ENCODE data around the gene LIMK2.

The LIMK2 gene

GRCh38 chr22:31262312-31263133 is 50.4 kb downstream of the LIMK2 start:
- H3K4me3 ChIP-seq (ENCODE audit: low read depth, low read length): no peak overlapping the region
- no peak for DNase-seq (ENCODE audit: low read depth)

DNA sequence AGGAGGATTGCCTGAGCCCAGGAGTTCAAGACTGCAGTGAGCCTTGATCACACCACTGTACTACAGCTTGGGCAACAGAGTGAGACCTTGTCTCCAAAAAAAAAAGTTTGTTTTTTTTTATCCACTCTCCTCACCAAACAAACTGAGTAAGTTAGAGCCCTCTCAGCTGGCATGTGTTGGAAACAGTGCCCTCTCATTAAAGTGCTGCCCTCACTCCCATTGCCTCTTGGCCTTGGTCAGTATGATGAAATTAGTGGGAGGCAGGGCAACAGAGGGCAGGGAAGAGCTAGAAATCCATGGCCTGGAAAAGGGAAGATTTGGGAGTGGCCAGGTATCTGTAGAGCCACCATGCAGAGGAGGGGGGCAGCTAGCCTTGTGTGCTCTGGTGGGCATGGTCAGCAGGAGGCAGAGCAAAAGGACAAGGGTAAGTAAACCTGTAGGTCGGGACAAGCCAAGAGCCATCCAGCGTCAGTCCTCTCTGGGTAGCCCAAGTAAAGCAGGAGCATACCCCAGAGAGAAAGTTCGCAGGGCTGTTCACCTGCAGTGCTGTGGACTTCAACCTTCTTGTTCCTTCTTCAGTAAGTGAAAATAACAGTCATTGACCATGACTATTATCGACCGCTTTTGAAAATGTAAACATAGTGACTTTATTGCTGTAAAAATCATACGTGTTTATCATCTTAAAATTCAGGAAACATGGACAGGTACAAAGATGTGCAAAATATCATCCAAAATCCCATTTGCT is 52.0 kb downstream of the LIMK2 start:
- H3K4me3 ChIP-seq (ENCODE audit: low read depth, low read length): no peak overlapping the region
- no peak for DNase-seq (ENCODE audit: low read depth)

GRCh38 chr22:31268281-31268680 is 56.2 kb downstream of the LIMK2 start:
- H3K4me3 ChIP-seq (ENCODE audit: low read depth, low read length): no peak overlapping the region
- DNase-seq (ENCODE audit: low read depth): no peak

DNA sequence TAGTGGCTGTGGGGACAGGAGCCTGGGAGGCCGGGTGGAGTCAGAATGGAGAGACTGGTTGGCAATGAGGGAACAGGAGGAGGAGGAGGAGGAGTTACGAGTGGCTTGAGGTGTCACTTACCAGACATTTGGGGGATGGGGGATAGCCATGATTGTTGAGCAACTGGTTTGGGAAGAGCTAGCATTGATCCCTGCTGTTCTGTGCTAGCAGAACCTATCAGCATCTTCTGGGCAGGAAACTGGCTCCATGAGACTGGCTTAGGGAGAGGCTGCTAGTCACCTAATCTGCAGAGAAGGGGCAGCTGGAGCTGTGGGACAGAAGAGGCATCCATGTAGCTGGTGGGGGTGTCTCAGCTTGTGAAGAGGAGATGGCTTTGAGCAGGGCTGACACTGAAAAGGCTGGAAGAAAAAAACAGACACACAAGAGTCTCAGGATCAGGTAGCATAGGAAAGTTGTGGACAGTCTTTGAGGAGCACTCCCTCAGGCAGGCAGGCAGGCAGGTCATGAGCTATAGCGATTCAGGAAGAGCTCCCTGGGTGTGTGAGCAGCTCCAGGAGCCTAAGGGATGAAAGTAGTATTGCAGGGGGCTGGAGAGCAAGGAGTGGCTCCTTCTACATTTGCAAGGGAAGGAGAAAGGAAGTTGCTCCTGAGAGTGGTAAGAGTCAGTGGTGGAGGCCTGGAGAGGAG is 57.9 kb downstream of the LIMK2 start:
- no peak for DNase-seq (ENCODE audit: low read depth)

DNA sequence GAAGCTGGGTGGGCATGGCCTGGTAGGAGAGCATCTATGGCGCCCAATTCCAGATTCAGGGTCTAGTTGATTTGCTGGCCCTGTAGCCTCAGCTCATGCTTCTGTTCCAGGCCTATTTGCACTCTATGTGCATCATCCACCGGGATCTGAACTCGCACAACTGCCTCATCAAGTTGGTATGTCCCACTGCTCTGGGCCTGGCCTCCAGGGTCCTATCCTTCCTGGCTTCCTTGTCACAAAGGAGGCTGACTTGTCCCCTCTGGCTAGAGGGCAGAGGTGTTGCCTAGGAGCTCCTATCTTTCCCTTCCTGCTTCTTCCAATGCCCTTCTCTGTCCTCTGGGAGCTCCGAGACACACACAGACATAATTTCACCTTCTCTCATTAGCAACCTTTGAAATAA is 58.9 kb downstream of the LIMK2 start:
- H3K4me3 ChIP-seq (ENCODE audit: low read depth, low read length): no peak overlapping the region
- no peak for DNase-seq (ENCODE audit: low read depth)

More for the DNA sequence above, 57.9 kb downstream of the LIMK2 start:
- no peak overlapping the region for H3K4me3 ChIP-seq (ENCODE audit: low read depth, low read length)

- no peak for DNase-seq (ENCODE audit: low read depth)
- H3K4me3 ChIP-seq (ENCODE audit: low read depth, low read length): no peak overlapping the region
Observed at GRCh38 chr22:31271485-31271884, 59.4 kb downstream of the LIMK2 start.

DNA sequence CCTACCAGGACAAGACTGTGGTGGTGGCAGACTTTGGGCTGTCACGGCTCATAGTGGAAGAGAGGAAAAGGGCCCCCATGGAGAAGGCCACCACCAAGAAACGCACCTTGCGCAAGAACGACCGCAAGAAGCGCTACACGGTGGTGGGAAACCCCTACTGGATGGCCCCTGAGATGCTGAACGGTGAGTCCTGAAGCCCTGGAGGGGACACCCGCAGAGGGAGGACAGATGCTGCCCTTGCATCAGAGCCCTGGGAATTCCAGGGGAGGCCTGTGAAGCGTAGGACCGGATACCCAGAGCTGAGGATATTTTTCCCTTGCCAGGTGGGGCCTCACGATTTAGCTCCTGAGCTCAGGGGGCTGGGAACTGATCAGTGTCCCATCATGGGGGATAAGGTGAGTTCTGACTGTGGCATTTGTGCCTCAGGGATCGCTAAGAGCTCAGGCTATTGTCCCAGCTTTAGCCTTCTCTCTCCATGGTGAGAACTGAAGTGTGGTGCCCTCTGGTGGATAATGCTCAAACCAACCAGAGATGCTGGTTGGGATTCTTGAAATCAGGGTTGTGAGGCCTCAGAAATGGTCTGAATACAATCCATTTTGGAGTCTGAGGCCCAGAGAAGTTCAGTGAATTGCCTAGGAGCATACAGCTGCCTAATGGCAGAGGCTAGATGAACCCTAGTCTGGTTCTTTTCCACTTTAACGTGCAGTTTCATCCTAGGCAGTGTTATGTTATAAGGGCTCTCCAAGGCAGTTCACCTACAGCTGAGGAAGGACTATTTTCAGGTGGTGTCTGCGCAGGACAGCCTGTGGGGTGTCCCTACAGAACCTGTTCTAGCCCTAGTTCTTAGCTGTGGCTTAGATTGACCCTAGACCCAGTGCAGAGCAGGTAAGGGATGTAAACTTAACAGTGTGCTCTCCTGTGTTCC is 60.7 kb downstream of the LIMK2 start:
- DNase-seq (ENCODE audit: low read depth): no peak
- no peak overlapping the region for H3K4me3 ChIP-seq (ENCODE audit: low read depth, low read length)

- DNase-seq (ENCODE audit: low read depth): no peak
Observed at GRCh38 chr22:31274017-31274416, 61.9 kb downstream of the LIMK2 start.

GRCh38 chr22:31275018-31275417 is 62.9 kb downstream of the LIMK2 start:
- H3K4me3 ChIP-seq (ENCODE audit: low read depth, low read length): no peak overlapping the region
- no peak for DNase-seq (ENCODE audit: low read depth)

More at GRCh38 chr22:31274017-31274416, 61.9 kb downstream of the LIMK2 start:
- no peak overlapping the region for H3K4me3 ChIP-seq (ENCODE audit: low read depth, low read length)

DNA sequence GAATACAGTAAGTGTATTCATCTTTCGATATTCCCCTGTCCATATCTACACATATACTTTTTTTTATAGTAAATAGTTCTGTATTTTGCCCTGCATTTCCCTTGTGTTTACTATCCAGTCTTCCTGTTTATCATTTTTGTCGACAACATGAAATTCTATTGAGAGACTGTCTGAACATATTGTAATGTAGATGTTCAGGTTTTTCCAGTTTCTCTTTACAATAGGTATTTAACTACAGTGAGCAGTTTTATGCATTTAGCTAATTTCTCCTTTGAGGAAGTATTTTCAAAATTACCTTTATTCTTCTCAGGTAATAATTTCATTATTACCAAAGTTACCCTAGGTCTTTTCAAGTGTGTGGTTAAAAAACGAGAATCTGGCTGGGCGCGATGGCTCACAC is 63.5 kb downstream of the LIMK2 start:
- no peak overlapping the region for H3K4me3 ChIP-seq (ENCODE audit: low read depth, low read length)
- no peak for DNase-seq (ENCODE audit: low read depth)

GRCh38 chr22:31276426-31277167 is 64.5 kb downstream of the LIMK2 start:
- DNase-seq (ENCODE audit: low read depth): no peak
- no peak overlapping the region for H3K4me3 ChIP-seq (ENCODE audit: low read depth, low read length)

GRCh38 chr22:31277741-31278140 is 65.6 kb downstream of the LIMK2 start:
- H3K4me3 ChIP-seq (ENCODE audit: low read depth, low read length): no peak overlapping the region
- no peak for DNase-seq (ENCODE audit: low read depth)

DNA sequence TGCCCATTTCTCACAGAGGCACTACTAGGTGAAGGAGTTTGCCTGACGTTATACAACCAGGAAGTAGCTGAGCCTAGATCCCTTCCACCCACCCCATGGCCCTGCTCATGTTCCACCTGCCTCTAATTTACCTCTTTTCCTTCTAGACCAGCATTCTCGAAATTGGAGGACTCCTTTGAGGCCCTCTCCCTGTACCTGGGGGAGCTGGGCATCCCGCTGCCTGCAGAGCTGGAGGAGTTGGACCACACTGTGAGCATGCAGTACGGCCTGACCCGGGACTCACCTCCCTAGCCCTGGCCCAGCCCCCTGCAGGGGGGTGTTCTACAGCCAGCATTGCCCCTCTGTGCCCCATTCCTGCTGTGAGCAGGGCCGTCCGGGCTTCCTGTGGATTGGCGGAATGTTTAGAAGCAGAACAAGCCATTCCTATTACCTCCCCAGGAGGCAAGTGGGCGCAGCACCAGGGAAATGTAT is 66.1 kb downstream of the LIMK2 start:
- no peak overlapping the region for H3K4me3 ChIP-seq (ENCODE audit: low read depth, low read length)
- DNase-seq (ENCODE audit: low read depth): no peak

DNA sequence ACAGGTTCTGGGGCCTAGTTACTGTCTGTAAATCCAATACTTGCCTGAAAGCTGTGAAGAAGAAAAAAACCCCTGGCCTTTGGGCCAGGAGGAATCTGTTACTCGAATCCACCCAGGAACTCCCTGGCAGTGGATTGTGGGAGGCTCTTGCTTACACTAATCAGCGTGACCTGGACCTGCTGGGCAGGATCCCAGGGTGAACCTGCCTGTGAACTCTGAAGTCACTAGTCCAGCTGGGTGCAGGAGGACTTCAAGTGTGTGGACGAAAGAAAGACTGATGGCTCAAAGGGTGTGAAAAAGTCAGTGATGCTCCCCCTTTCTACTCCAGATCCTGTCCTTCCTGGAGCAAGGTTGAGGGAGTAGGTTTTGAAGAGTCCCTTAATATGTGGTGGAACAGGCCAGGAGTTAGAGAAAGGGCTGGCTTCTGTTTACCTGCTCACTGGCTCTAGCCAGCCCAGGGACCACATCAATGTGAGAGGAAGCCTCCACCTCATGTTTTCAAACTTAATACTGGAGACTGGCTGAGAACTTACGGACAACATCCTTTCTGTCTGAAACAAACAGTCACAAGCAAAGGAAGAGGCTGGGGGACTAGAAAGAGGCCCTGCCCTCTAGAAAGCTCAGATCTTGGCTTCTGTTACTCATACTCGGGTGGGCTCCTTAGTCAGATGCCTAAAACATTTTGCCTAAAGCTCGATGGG is 66.7 kb downstream of the LIMK2 start:
- no peak for DNase-seq (ENCODE audit: low read depth)
- no peak overlapping the region for H3K4me3 ChIP-seq (ENCODE audit: low read depth, low read length)

- DNase-seq (ENCODE audit: low read depth): no peak
- no peak overlapping the region for H3K4me3 ChIP-seq (ENCODE audit: low read depth, low read length)
Observed at GRCh38 chr22:31279327-31279669, 67.2 kb downstream of the LIMK2 start.

- DNase-seq (ENCODE audit: low read depth): no peak
- no peak overlapping the region for H3K4me3 ChIP-seq (ENCODE audit: low read depth, low read length)
Observed at GRCh38 chr22:31279821-31280505, 67.9 kb downstream of the LIMK2 start.

GRCh38 chr22:31281733-31282132 is 69.6 kb downstream of the LIMK2 start:
- H3K4me3 ChIP-seq (ENCODE audit: low read depth, low read length): no peak overlapping the region

More at GRCh38 chr22:31281733-31282132, 69.6 kb downstream of the LIMK2 start:
- no peak for DNase-seq (ENCODE audit: low read depth)

Data from skeletal muscle cell (primary cell).